GM19324 (cell line): Measurements from ENCODE around the gene POPDC3.
"Not testable (repeated sequence)": the region's sequence is repeated elsewhere in the genome, so short reads cannot be mapped to it uniquely, and the experiment has no call there.

Experiments
- ATAC-seq: cut with Tn5 transposase; IDR thresholded peaks from one replicate; pipeline ENCODE4 v1.9.1; 2021; ENCODE audit warnings: mild to moderate bottlenecking, moderate library complexity; ENCODE audit not compliant: unreplicated experiment, low FRiP score

The POPDC3 gene, protein sequence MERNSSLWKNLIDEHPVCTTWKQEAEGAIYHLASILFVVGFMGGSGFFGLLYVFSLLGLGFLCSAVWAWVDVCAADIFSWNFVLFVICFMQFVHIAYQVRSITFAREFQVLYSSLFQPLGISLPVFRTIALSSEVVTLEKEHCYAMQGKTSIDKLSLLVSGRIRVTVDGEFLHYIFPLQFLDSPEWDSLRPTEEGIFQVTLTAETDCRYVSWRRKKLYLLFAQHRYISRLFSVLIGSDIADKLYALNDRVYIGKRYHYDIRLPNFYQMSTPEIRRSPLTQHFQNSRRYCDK

GRCh38 chr6:105179244-105180065 lies at the start of gene POPDC3:
TSS of gene POPDC3 (minus strand) at chr6:105180014. CDS start at chr6:105161909, 18,105 bp downstream.
- ATAC-seq, result no peak

GRCh38 chr6:105227295-105227767 lies 47.5 kb upstream of the POPDC3 start:
- ATAC-seq, result no peak

DNA sequence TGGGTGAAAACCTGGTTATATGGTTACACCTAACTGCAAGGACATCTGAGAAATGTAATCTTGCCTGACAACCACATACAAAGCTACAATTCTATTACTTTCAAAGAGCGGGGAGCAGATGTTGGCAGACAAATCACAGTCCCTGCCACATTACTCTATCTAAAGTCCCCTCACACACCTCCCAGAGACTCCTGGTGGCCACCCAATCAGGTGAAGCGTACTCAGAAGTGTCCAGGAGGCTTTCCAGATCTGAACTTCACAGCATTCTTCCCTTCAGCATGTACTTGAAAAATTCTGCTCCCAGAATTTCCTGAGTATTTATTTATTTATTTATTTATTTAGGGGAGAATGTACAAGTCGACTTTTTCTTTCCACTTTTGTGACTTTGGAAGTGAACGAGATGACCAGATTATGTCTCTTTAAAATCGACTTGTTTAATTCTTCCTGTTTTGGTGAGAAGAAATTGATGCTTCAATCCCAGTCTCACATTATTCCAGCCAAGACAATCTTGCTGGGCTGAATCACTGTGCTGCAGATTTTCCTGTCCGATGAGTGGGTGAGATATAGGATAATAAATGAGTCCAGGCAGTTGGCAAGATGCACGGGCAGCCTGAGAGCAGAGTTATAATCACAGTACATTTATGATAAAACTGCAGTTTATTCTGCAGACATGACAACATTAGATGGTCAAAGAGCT lies 46.9 kb upstream of the POPDC3 start:
- ATAC-seq, result no peak

- ATAC-seq, result no peak
Measured at GRCh38 chr6:105223242-105223641, 43.4 kb upstream of the POPDC3 start.

DNA sequence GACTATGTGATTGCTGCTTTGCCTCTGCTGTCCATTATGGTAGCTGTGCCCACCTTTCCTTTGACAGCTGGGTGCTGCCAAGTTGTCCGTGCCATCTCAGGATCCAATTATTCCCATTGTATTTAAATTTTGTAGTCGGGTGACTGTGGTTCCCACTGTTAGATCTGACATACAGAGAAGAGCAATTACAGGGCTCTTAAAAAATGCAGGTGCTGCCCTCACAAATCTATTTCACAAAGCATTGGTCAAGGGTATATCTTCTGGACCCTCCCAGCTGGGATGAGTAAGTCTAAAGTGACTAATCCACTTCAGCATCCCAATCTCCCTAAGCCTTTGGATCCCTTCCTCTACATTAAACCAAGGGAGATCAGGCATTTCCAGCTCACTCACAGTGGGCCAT lies 41.4 kb upstream of the POPDC3 start:
- not testable (repeated sequence) for ATAC-seq

DNA sequence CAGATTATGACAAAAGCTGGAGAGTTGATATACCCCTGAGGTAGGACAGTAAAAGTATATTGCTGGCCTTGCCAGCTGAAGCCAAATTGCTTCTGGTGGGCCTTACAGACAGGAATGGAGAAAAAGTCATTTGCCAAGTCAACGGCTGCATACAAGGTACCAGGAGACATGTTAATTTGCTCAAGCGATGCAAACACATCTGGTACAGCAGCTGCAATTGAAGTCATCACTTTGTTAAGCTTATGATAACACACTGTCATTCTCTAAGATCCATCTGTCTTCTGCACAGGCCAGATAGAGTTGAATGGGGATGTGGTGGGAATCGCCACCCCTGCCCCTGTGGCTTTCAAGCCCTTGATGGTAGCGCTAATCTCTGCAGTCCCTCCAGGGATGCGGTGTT lies 40.4 kb upstream of the POPDC3 start:
- no peak for ATAC-seq

GRCh38 chr6:105219218-105219617 lies 39.4 kb upstream of the POPDC3 start:
- ATAC-seq, result not testable (repeated sequence)

DNA sequence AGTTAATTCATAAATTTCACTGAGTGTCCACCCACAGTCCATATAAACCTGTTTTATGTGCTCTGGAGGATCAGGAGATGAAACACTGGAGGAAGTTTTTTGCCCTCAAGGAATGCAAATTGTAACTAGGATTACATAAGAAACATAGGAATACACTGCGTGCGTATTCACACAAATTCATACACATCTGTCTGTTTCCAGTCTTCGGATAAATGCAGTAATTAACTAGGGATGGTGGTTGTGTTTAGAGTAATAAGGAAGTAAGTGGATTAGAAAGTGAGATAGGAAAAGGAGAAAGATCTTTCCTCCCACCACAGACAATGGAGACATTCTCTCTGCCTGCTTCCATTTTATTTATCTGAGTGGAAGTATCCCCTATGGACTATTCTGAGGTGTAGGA lies 35.7 kb upstream of the POPDC3 start:
- ATAC-seq, result no peak

GRCh38 chr6:105214668-105215067 lies 34.9 kb upstream of the POPDC3 start:
- ATAC-seq, result no peak

DNA sequence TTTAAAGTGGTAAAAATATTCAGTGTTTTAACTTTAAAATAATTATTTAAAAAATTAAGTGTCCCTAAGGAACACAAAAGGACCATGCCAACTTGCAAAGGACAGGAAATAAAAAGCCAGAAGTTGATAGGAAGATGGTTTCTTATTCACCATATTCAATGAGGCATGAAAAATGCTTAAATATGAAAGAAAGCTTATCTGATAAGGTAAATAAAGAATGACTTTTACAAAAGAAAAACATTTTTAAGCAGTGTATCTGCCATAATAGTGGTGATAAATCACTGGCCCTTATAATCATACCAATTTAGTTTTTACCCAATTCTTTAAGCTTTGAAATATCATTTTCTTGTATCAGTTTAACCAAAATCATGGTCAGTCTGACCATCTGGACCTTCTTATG lies 33.5 kb upstream of the POPDC3 start:
- ATAC-seq, result no peak

- ATAC-seq, result no peak
Measured at GRCh38 chr6:105212587-105212986, 32.8 kb upstream of the POPDC3 start.

DNA sequence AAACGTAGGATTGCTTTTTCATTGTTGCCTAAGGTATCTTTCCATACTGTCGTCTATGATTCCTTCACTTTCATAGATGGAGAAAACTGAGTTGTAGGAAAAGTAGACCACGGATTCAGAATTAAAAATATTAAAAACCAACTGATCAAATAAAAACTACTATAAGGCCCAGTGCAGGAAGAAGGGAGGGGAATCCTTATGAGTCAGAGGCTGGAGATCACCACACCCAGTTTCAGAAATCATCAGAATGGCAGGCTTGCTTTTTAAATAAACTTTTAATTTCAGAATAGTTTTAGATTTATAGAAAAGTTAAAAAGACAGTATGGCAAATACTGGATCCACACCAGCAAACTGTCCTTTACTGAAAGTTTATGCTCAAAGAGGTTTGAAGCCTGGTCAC lies 32.0 kb upstream of the POPDC3 start:
- no peak for ATAC-seq

DNA sequence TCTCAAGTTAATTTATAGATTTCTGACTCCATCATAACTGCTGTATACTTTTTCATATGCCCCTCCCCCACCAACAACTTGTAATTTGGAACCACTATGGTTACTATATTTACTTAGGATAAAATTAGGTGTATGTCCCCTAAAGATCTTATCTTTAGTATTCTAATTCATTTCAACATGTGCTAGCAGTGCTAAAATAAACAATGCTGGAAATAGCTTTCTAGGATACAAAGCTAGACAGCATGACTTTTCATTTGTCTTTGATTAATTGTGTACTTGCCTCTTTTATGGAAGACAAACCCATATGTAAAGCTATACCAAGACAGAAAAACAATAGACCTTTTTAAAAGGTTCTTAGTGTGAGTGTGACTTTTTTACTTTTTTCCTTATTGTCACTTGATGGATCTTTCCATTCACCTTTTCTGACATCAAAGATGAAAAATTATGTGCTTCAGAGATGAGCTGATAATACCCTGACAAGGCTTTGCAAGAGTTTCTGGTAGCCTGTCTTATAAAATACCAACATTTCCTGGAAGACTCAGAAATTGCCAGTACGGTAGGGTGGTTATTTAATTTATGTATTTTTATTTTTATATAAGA lies 31.2 kb upstream of the POPDC3 start:
- no peak for ATAC-seq

GRCh38 chr6:105209950-105210706 lies 30.3 kb upstream of the POPDC3 start:
- no peak for ATAC-seq

DNA sequence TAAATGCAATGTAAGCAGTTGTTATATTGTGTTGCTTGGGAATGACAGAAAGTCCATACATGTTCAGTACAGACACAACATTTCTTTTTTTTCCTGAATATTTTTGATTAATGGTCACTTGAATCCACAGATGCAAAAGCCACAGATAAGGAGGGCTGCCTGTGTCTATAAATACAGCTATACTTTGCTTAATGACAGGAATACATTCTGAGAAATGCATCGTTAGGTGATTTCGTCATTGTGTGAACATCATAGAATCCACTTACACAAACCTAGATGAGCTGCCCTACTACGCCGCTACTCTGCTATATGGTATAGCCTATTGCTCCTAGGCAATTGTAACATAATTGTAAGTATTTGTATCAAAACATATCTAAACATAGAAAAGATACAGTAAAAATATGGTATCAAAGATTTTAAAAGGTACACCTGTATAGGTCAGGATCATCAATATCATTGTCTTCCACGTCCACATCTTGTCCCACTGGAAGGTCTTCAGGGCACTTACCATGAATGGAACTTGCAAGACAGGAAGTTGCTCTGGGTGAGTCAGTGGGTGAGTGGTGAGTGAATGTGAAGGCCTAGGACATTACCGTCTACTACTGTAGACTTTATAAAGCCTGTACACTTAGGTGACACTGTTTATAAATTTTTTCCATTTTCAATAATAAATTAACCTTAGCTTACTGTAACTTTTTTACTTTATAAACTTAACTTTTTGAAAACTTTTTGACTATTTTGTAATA lies 27.9 kb upstream of the POPDC3 start:
- ATAC-seq, result no peak

GRCh38 chr6:105204768-105205167 lies 25.0 kb upstream of the POPDC3 start:
- ATAC-seq, result no peak

- ATAC-seq, result no peak
Measured at GRCh38 chr6:105204331-105204730, 24.5 kb upstream of the POPDC3 start.

- ATAC-seq, result no peak
Measured at GRCh38 chr6:105202486-105202885, 22.7 kb upstream of the POPDC3 start.

DNA sequence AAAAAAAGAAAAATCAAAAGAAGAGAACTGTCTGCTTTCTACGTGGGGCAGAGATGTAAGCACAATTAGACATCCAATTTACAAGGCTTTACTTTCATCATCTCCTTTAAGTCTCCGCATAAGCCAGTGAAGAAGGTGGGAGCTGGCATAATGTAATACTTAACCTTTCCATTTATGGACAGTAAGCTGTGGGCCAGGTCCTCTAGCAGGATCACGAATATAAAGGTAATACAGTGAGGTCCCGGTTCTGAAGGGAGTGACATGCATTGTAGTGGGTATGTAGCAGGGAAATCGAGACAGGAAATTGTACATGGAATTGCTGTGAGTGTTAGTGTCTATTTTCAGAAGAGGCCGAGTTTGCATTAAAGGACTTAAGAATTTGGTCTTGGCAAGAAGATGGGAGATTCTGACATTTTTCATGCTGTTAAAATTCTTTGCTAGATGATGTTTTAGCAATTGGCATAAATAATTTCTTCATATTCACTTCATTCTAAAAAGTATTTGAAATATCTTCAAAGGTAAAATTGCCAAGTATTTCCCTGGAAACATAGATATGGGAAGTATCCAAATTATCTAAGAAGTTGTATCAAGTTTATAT lies 20.4 kb upstream of the POPDC3 start:
- ATAC-seq, result no peak
